Brain microvascular endothelial cell (primary cell): ENCODE results near the gene PDE9A.

ENCODE experiments used
- DNase-seq: peaks from one replicate; pipeline ENCODE4 v3.0.0-alpha.2; 2020
- H3K27ac ChIP-seq: fragments of 250-450 bp; sonication (Bioruptor Pico); 2 replicates; pipeline ENCODE4 v1.5.1; 2020; ENCODE audit warnings: mild to moderate bottlenecking, moderate library complexity
- H3K27me3 ChIP-seq: fragments of 250-450 bp; sonication (Bioruptor Pico); replicated peaks from 2 replicates; pipeline ENCODE4 v1.5.1; 2020; ENCODE audit warnings: mild to moderate bottlenecking
- H3K36me3 ChIP-seq: fragments of 250-450 bp; sonication (Bioruptor Pico); replicated peaks from 2 replicates; pipeline ENCODE4 v1.5.1; 2020; ENCODE audit warnings: mild to moderate bottlenecking
- H3K4me3 ChIP-seq: 2 replicates; pipeline ENCODE4 v1.5.1; 2011; ENCODE audit warnings: low read depth, mild to moderate bottlenecking, control low read depth, low read length, moderate library complexity
- CTCF ChIP-seq: IDR thresholded peaks from 2 replicates; pipeline ENCODE4 v1.5.1; 2011; ENCODE audit warnings: low read depth, mild to moderate bottlenecking, moderate library complexity, low read length, control low read depth, inconsistent platforms; ENCODE audit errors: missing control alignments
- in situ Hi-C: cut with HindIII; loops from 2 replicates; pipeline ENCODE4 v1.10.0; 2017; ENCODE audit warnings: low sequenced_read_pairs, low pct_ligation_motif_present

The PDE9A gene

GRCh38 chr21:42659416-42660117 is 6.1 kb downstream of the PDE9A start:
- TF ChIP-seq CTCF = no peak
- Histone ChIP-seq H3K4me3 (no peak overlapping the region), H3K27me3 (peaks cover 40% of the 10 kb centered on the region), H3K36me3 (no peaks in the 10 kb centered on the region), H3K27ac (no peak overlapping the region)
- in situ Hi-C loops = no loop called here
- DNase-seq = no peak

GRCh38 chr21:42660118-42660470 is 6.7 kb downstream of the PDE9A start:
- in situ Hi-C loops = no loop called here
- Histone ChIP-seq H3K27me3 (peaks cover 34% of the 10 kb centered on the region), H3K27ac (no peak overlapping the region), H3K4me3 (no peak overlapping the region), H3K36me3 (no peaks in the 10 kb centered on the region)
- TF ChIP-seq CTCF = no peak
- no peak for DNase-seq

- Histone ChIP-seq H3K4me3 (no peak overlapping the region), H3K27ac (no peak overlapping the region), H3K27me3 (peaks cover 19% of the 10 kb centered on the region), H3K36me3 (no peaks in the 10 kb centered on the region)
- no peak for TF ChIP-seq CTCF
- no peak for DNase-seq
- in situ Hi-C loops = no loop called here
Observed at GRCh38 chr21:42661688-42662429, 8.4 kb downstream of the PDE9A start.

GRCh38 chr21:42662430-42663199 is 9.2 kb downstream of the PDE9A start:
- Histone ChIP-seq H3K27me3 (peaks cover 18% of the 10 kb centered on the region), H3K36me3 (no peaks in the 10 kb centered on the region), H3K27ac (no peak overlapping the region), H3K4me3 (no peak overlapping the region)
- no peak for TF ChIP-seq CTCF
- in situ Hi-C loops = no loop called here
- no peak for DNase-seq

GRCh38 chr21:42663200-42663750 is 9.9 kb downstream of the PDE9A start:
- H3K4me3 ChIP-seq = no peak overlapping the region
- no peak for DNase-seq
- no peak overlapping the region for H3K27ac ChIP-seq
- no peaks in the 10 kb centered on the region for H3K36me3 ChIP-seq
- in situ Hi-C loops = no loop called here
- no peak for TF ChIP-seq CTCF
- peaks cover 23% of the 10 kb centered on the region for H3K27me3 ChIP-seq
